GM23338 (cell line): ENCODE data around the gene KCNMB1. TPM values are rescaled to one million over a fixed set of nuclear protein-coding genes. Genes with fewer than 3 reads are reported as not detected.

ENCODE experiments used
- ATAC-seq: fragments of 200-7000 bp; cut with Tn5 transposase; 3 replicates; pipeline ENCODE4 v1.9.1; 2020
- DNase-seq: peaks from one replicate; pipeline ENCODE4 v3.0.0-alpha.2; 2015; ENCODE audit warnings: low spot score
- H2AFZ ChIP-seq: fragments of 200-600 bp; sonication (generic); 2 replicates; pipeline ENCODE4 v1.8.0; 2016; ENCODE audit warnings: antibody characterized with exemption, mild to moderate bottlenecking, moderate library complexity
- H3F3A ChIP-seq: fragments of 200-600 bp; sonication (generic); replicated peaks from 2 replicates; pipeline ENCODE4 v1.8.0; 2017; ENCODE audit warnings: antibody characterized with exemption, mixed run types, low read depth
- H3K27ac ChIP-seq: fragments of 200-600 bp; sonication (generic); 2 replicates; pipeline ENCODE4 v1.6.1; 2016; ENCODE audit warnings: low read depth
- H3K27me3 ChIP-seq: fragments of 200-600 bp; sonication (generic); 2 replicates; pipeline ENCODE4 v1.8.0; 2016; ENCODE audit warnings: mild to moderate bottlenecking, mixed run types, moderate library complexity; ENCODE audit not compliant: insufficient read depth
- H3K36me3 ChIP-seq: fragments of 200-600 bp; sonication (generic); 2 replicates; pipeline ENCODE4 v1.8.0; 2016; ENCODE audit warnings: mild to moderate bottlenecking; ENCODE audit not compliant: insufficient read depth
- H3K4me1 ChIP-seq: fragments of 200-600 bp; sonication (generic); 2 replicates; pipeline ENCODE4 v1.8.0; 2016; ENCODE audit warnings: mild to moderate bottlenecking, moderate library complexity; ENCODE audit not compliant: insufficient read depth
- H3K4me2 ChIP-seq: fragments of 200-600 bp; sonication (generic); 2 replicates; pipeline ENCODE4 v1.7.1; 2017; ENCODE audit warnings: mixed run types
- H3K4me3 ChIP-seq: fragments of 200-600 bp; sonication (generic); 2 replicates; pipeline ENCODE4 v1.6.1; 2016; ENCODE audit warnings: mixed run types
- H3K79me2 ChIP-seq: fragments of 200-600 bp; sonication (generic); replicated peaks from 2 replicates; pipeline ENCODE4 v1.8.0; 2017; ENCODE audit warnings: mild to moderate bottlenecking; ENCODE audit not compliant: insufficient read depth
- H3K9me2 ChIP-seq: fragments of 200-600 bp; sonication (generic); 2 replicates; pipeline ENCODE4 v1.8.0; 2017; ENCODE audit not compliant: insufficient read depth
- H4K20me1 ChIP-seq: fragments of 200-600 bp; sonication (generic); replicated peaks from 2 replicates; pipeline ENCODE4 v1.8.0; 2017; ENCODE audit warnings: mild to moderate bottlenecking; ENCODE audit not compliant: insufficient read depth
- H3K27ac Mint-ChIP-seq: 2 replicates; pipeline ENCODE4 v1.8.0; 2020; ENCODE audit warnings: inconsistent platforms, mild to moderate bottlenecking, moderate library complexity, mixed read lengths
- H3K27me3 Mint-ChIP-seq: 3 replicates; pipeline ENCODE4 v1.8.0; 2022; ENCODE audit warnings: low read depth, mild to moderate bottlenecking, moderate library complexity, mixed read lengths, inconsistent platforms; ENCODE audit not compliant: insufficient read depth, poor library complexity
- H3K36me3 Mint-ChIP-seq: 3 replicates; pipeline ENCODE4 v1.8.0; 2021; ENCODE audit warnings: low read depth, mild to moderate bottlenecking, inconsistent platforms, moderate library complexity, mixed read lengths
- H3K4me1 Mint-ChIP-seq: 3 replicates; pipeline ENCODE4 v1.8.0; 2020; ENCODE audit warnings: mild to moderate bottlenecking, inconsistent platforms, mixed read lengths
- H3K4me3 Mint-ChIP-seq: 3 replicates; pipeline ENCODE4 v1.8.0; 2021; ENCODE audit warnings: moderate library complexity, mild to moderate bottlenecking, inconsistent platforms, mixed read lengths
- H3K9me3 Mint-ChIP-seq: 3 replicates; pipeline ENCODE4 v1.8.0; 2020; ENCODE audit warnings: moderate library complexity, mild to moderate bottlenecking, inconsistent platforms, mixed read lengths
- CTCF ChIP-seq, 2 experiments: fragments of 200-600 bp in 1 of 2; sonication (generic) in 1 of 2; conservative IDR thresholded peaks; 2 replicates each; pipeline versions ENCODE4 v1.5.1 to v1.6.1; 2016 to 2017; ENCODE audit warnings: antibody characterized with exemption in 2 of 2, low read depth in 2 of 2, mild to moderate bottlenecking in 2 of 2, moderate library complexity in 1 of 2
- EZH2 ChIP-seq: fragments of 200-600 bp; sonication (generic); IDR thresholded peaks from one replicate; pipeline ENCODE4 v1.8.0; 2017; ENCODE audit warnings: antibody characterized with exemption, mild to moderate bottlenecking, low read depth; ENCODE audit not compliant: unreplicated experiment
- NANOG ChIP-seq: IDR thresholded peaks from 2 replicates; pipeline ENCODE4 v1.6.1; 2016; ENCODE audit warnings: antibody characterized with exemption, borderline replicate concordance
- REST ChIP-seq: IDR thresholded peaks from one replicate; pipeline ENCODE4 v1.6.1; 2018; ENCODE audit warnings: antibody characterized with exemption; ENCODE audit not compliant: unreplicated experiment
- polyA plus RNA-seq: library from polyadenylated mRNA; unstranded; fragments of >200 nt; fragmentation: Nextera tagmentation; extraction: Ambion mirVana; gene quantifications from 2 replicates; pipeline ENCODE4 v1.2.1, GENCODE V29; 2016
- total RNA-seq: library from RNA; depleted of rRNA; stranded (reverse); fragments of >200 nt; shearing (Covaris generic); gene quantifications from 2 replicates; pipeline ENCODE4 v1.2.3, GENCODE V29; 2014

KCNMB1 gene
- total and polyA plus RNA-seq, 2 experiments from 2014 or later: 0.17 to 0.19 TPM

- TF ChIP-seq REST: no peak
- TF ChIP-seq NANOG: no peak
- no peak for TF ChIP-seq EZH2
Observed at GRCh38 chr5:170339780-170340167, 49.4 kb downstream of the KCNMB1 start (continued).

GRCh38 chr5:170338933-170339779 is 50.0 kb downstream of the KCNMB1 start:
- Mint-ChIP-seq H3K36me3 (peaks cover 16% of the 10 kb centered on the region; the same call in 2 of the 3 replicates), H3K27me3 (peaks cover 4% of the 10 kb centered on the region), H3K27ac (peak overlapping the region; percentile 56; the same call in 1 of the 2 replicates), H3K9me3 (peaks cover 31% of the 10 kb centered on the region), H3K4me1 (peaks cover 36% of the 10 kb centered on the region), H3K4me3 (no peak overlapping the region)
- H3K4me2 ChIP-seq: no peak overlapping the region
- H3K79me2 ChIP-seq: no peaks in the 10 kb centered on the region
- peak overlapping the region; percentile 59; the same call in 1 of the 2 replicates for H2AFZ ChIP-seq
- H3K27ac ChIP-seq: no peak overlapping the region
- no peaks in the 10 kb centered on the region for H3F3A ChIP-seq
- no peak for TF ChIP-seq NANOG
- peak; percentile 77 to 100 for TF ChIP-seq CTCF (conservative IDR thresholded peaks at IDR 0.05; ENCODE audit: low read depth in 2 of 2)
- H3K9me2 ChIP-seq: no peaks in the 10 kb centered on the region
- no peak overlapping the region for H3K4me3 ChIP-seq
- H3K4me1 ChIP-seq: peaks cover 27% of the 10 kb centered on the region
- H3K27me3 ChIP-seq: no peaks in the 10 kb centered on the region
- no peaks in the 10 kb centered on the region for H4K20me1 ChIP-seq
- ATAC-seq: peak; percentile 86
- H3K36me3 ChIP-seq: no peaks in the 10 kb centered on the region; the same call in 1 of the 2 replicates
- peak; percentile 65 for DNase-seq

GRCh38 chr5:170338291-170338690 is 50.9 kb downstream of the KCNMB1 start:
- Mint-ChIP-seq H3K4me3 (no peak overlapping the region), H3K27me3 (peaks cover 5% of the 10 kb centered on the region), H3K4me1 (peaks cover 45% of the 10 kb centered on the region), H3K27ac (no peak overlapping the region), H3K36me3 (peaks cover 13% of the 10 kb centered on the region; the same call in 2 of the 3 replicates), H3K9me3 (peaks cover 25% of the 10 kb centered on the region)
- Histone ChIP-seq H3F3A (no peaks in the 10 kb centered on the region), H2AFZ (no peak overlapping the region), H3K4me3 (no peak overlapping the region), H3K4me2 (no peak overlapping the region), H3K36me3 (no peaks in the 10 kb centered on the region; the same call in 1 of the 2 replicates), H3K9me2 (no peaks in the 10 kb centered on the region), H3K4me1 (peaks cover 34% of the 10 kb centered on the region), H4K20me1 (no peaks in the 10 kb centered on the region), H3K27ac (no peak overlapping the region), H3K27me3 (no peaks in the 10 kb centered on the region), H3K79me2 (no peaks in the 10 kb centered on the region)
- no peak for ATAC-seq
- DNase-seq: no peak
- TF ChIP-seq CTCF (conservative IDR thresholded peaks at IDR 0.05; ENCODE audit: low read depth in 2 of 2): no peak
